GM12892 (cell line): Measurements from ENCODE around the gene DIPK1C.

ENCODE experiments used
- POLR2A ChIP-seq: IDR thresholded peaks from 2 replicates; pipeline ENCODE4 v1.6.1; 2011; ENCODE audit warnings: low read depth, low read length, control low read depth
- POLR2AphosphoS5 ChIP-seq: IDR thresholded peaks from 2 replicates; pipeline ENCODE4 v1.6.1; 2011; ENCODE audit warnings: low read depth, low read length, control low read depth
- TAF1 ChIP-seq: IDR thresholded peaks from 2 replicates; pipeline ENCODE4 v1.6.1; 2011; ENCODE audit warnings: low read depth, mild to moderate bottlenecking, control low read depth, low read length, borderline replicate concordance

- no peak for TF ChIP-seq TAF1
- no peak for TF ChIP-seq POLR2A
- TF ChIP-seq POLR2AphosphoS5 = no peak
These were observed 1.1 kb downstream of the DIPK1C start for GRCh38 chr18:74456017-74456348.
